ENCODE data around the gene RRAS2.
A peak's percentile ranks its signal among the peaks of the same experiment; 100 is the strongest.
"Not testable (repeated sequence)": the region's sequence is repeated elsewhere in the genome, so short reads cannot be mapped to it uniquely, and the experiment has no call there.

RRAS2 gene

GRCh38 chr11:14300661-14301304, 58.2 kb downstream of the RRAS2 start:
- no peak for DNase-seq

- no peak for DNase-seq
Observed at GRCh38 chr11:14299921-14300320, 59.1 kb downstream of the RRAS2 start.

GRCh38 chr11:14290422-14290821, 68.6 kb downstream of the RRAS2 start:
- no peak for DNase-seq

- DNase-seq, result no peak
Observed at GRCh38 chr11:14288189-14288935, 70.6 kb downstream of the RRAS2 start.

GRCh38 chr11:14278869-14279268, 80.1 kb downstream of the RRAS2 start:
- not testable (repeated sequence) for DNase-seq

- DNase-seq, result no peak
Observed at GRCh38 chr11:14275076-14275475, 83.9 kb downstream of the RRAS2 start.

GRCh38 chr11:14273895-14274294, 85.1 kb downstream of the RRAS2 start:
- no peak for DNase-seq

- no peak for DNase-seq
Observed at GRCh38 chr11:14270690-14271542, 88.1 kb downstream of the RRAS2 start.

GRCh38 chr11:14269692-14270573, 89.0 kb downstream of the RRAS2 start:
- no peak for DNase-seq

GRCh38 chr11:14267861-14268635, 90.9 kb downstream of the RRAS2 start:
- no peak for DNase-seq

- DNase-seq, result no peak
Observed at GRCh38 chr11:14266622-14267021, 92.4 kb downstream of the RRAS2 start.

GRCh38 chr11:14264966-14265365, 94.0 kb downstream of the RRAS2 start:
- DNase-seq, result no peak

- no peak for DNase-seq
Observed at GRCh38 chr11:14262271-14262846, 96.6 kb downstream of the RRAS2 start.

- DNase-seq, result no peak
Observed at GRCh38 chr11:14261066-14261465, 97.9 kb downstream of the RRAS2 start.

- DNase-seq, result no peak
Observed at GRCh38 chr11:14259878-14260277, 99.1 kb downstream of the RRAS2 start.

GRCh38 chr11:14259186-14259784, 99.7 kb downstream of the RRAS2 start:
- DNase-seq, result no peak

GRCh38 chr11:14258221-14258935, 100.6 kb downstream of the RRAS2 start:
- peak; percentile 26 for DNase-seq

GRCh38 chr11:14255238-14255534, 103.8 kb downstream of the RRAS2 start:
- DNase-seq, result no peak

- no peak for DNase-seq
Observed at GRCh38 chr11:14254533-14255237, 104.3 kb downstream of the RRAS2 start.

- DNase-seq, result no peak
Observed at GRCh38 chr11:14253840-14254239, 105.1 kb downstream of the RRAS2 start.
